Measurements from ENCODE around the gene OLFML3. TPM values are rescaled to one million over a fixed set of nuclear protein-coding genes. Genes with fewer than 3 reads are reported as not detected.

Gene OLFML3
- total RNA-seq, 1 donor from 2014 or later, result 6.1 TPM

GRCh38 chr1:113950908-113951307 lies 28.4 kb upstream of the OLFML3 start:
- Mint-ChIP-seq H3K4me1 (peaks cover 19% of the 10 kb centered on the region), H3K4me3 (no peak overlapping the region), H3K9me3 (no peaks in the 10 kb centered on the region), H3K27ac (ENCODE audit: unreplicated experiment) (no peak overlapping the region), H3K27me3 (ENCODE audit: low read depth) (no peaks in the 10 kb centered on the region), H3K36me3 (ENCODE audit: low read depth) (peaks cover 3% of the 10 kb centered on the region)
- no peak for DNase-seq (ENCODE audit: low read depth, low spot score)
- TF ChIP-seq, protein P1, sequence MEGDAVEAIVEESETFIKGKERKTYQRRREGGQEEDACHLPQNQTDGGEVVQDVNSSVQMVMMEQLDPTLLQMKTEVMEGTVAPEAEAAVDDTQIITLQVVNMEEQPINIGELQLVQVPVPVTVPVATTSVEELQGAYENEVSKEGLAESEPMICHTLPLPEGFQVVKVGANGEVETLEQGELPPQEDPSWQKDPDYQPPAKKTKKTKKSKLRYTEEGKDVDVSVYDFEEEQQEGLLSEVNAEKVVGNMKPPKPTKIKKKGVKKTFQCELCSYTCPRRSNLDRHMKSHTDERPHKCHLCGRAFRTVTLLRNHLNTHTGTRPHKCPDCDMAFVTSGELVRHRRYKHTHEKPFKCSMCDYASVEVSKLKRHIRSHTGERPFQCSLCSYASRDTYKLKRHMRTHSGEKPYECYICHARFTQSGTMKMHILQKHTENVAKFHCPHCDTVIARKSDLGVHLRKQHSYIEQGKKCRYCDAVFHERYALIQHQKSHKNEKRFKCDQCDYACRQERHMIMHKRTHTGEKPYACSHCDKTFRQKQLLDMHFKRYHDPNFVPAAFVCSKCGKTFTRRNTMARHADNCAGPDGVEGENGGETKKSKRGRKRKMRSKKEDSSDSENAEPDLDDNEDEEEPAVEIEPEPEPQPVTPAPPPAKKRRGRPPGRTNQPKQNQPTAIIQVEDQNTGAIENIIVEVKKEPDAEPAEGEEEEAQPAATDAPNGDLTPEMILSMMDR (conservative IDR thresholded peaks at IDR 0.05), result no peak

GRCh38 chr1:113951719-113952118 lies 27.6 kb upstream of the OLFML3 start:
- H3K36me3 Mint-ChIP-seq (ENCODE audit: low read depth), result peaks cover 5% of the 10 kb centered on the region
- no peaks in the 10 kb centered on the region for H3K27me3 Mint-ChIP-seq (ENCODE audit: low read depth)
- no peak overlapping the region for H3K4me3 Mint-ChIP-seq
- no peak for DNase-seq (ENCODE audit: low read depth, low spot score)
- peaks cover 11% of the 10 kb centered on the region for H3K4me1 Mint-ChIP-seq
- TF ChIP-seq, protein P1 (conservative IDR thresholded peaks at IDR 0.05), result no peak
- no peaks in the 10 kb centered on the region for H3K9me3 Mint-ChIP-seq
- H3K27ac Mint-ChIP-seq (ENCODE audit: unreplicated experiment), result no peak overlapping the region

- TF ChIP-seq, protein P1 (conservative IDR thresholded peaks at IDR 0.05), result no peak
- Mint-ChIP-seq H3K36me3 (ENCODE audit: low read depth) (peaks cover 15% of the 10 kb centered on the region), H3K27me3 (ENCODE audit: low read depth) (no peaks in the 10 kb centered on the region), H3K4me1 (no peaks in the 10 kb centered on the region), H3K9me3 (no peaks in the 10 kb centered on the region), H3K27ac (ENCODE audit: unreplicated experiment) (no peak overlapping the region), H3K4me3 (no peak overlapping the region)
- DNase-seq (ENCODE audit: low read depth, low spot score), result no peak
Observed at GRCh38 chr1:113957984-113958383, 21.3 kb upstream of the OLFML3 start.

DNA sequence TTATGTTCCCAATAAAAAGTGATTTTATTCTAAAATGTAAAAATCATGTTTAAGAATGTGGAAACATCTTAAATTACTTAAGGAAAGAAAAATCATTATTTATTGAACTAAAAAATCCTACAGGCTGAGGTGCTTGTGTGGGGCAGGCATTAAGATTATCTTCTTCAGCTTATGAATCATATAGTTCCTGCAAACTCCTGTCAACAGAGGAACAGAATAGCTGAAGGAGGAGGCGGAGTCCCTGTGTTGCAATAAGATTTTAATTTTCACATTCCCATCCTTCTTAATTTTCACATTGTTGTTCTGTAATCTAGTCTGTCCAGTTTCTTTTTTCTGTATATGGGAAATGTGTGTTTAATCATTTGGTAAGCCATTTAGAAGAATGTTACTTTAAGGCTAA lies 20.6 kb upstream of the OLFML3 start:
- Mint-ChIP-seq H3K27me3 (ENCODE audit: low read depth) (no peaks in the 10 kb centered on the region), H3K27ac (ENCODE audit: unreplicated experiment) (no peak overlapping the region), H3K4me1 (no peaks in the 10 kb centered on the region), H3K4me3 (no peak overlapping the region), H3K9me3 (no peaks in the 10 kb centered on the region), H3K36me3 (ENCODE audit: low read depth) (peaks cover 20% of the 10 kb centered on the region)
- TF ChIP-seq, protein P1 (conservative IDR thresholded peaks at IDR 0.05), result no peak
- no peak for DNase-seq (ENCODE audit: low read depth, low spot score)

DNA sequence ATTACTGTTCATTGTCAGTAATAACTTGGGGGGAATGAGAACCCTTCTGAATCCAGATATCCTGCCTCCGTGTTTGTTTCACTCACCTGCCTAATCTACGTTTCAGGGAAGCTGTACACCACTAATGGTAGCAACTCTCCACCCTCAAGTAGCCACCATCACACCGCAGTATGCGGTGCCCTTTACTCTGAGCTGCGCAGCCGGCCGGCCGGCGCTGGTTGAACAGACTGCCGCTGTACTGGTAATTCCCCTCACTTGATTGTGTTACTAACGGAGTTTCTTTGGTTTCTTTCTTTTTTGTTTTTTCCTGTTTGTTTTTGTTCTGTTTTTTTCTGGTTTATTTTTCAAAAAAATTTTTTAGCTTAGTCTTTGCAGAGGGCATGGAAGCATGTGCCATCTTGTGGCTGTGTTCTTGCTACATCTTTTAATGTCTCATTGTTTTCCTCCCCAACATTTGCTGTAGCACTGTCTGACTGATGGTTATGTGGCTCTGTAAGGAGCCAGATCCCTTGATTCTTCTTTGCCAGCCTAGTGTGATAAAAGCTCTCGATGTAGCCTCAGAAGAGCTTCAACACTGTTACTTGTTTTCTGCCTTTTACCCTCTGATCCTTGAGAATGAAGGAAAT lies 15.9 kb upstream of the OLFML3 start:
- Mint-ChIP-seq H3K36me3 (ENCODE audit: low read depth) (peaks cover 35% of the 10 kb centered on the region), H3K27ac (ENCODE audit: unreplicated experiment) (no peak overlapping the region), H3K4me3 (no peak overlapping the region), H3K27me3 (ENCODE audit: low read depth) (no peaks in the 10 kb centered on the region), H3K9me3 (peaks cover 3% of the 10 kb centered on the region), H3K4me1 (no peaks in the 10 kb centered on the region)
- no peak for DNase-seq (ENCODE audit: low read depth, low spot score)
- TF ChIP-seq, protein P1 (conservative IDR thresholded peaks at IDR 0.05), result peak; percentile 17

Measured in neural crest cell (in vitro differentiated cells).